Tibial nerve (tissue), 4 donors: ENCODE results near the gene FRMPD2.

Experiments
- CTCF ChIP-seq, 5 experiments: fragments of 200-600 bp in 3 of 5; fragments of 450-650 bp in 2 of 5; sonication (generic) in 3 of 5; IDR thresholded peaks; one replicate each; pipeline ENCODE4 v1.5.1; 2016 to 2019; ENCODE audit warnings: antibody characterized with exemption in 5 of 5, mild to moderate bottlenecking in 3 of 5, moderate library complexity in 2 of 5
- EP300 ChIP-seq, 2 donors: sonication (generic); formaldehyde crosslinking; IDR thresholded peaks; one replicate each; pipeline ENCODE4 v1.6.1; 2017; ENCODE audit warnings: antibody characterized with exemption in 2 of 2, mild to moderate bottlenecking in 1 of 2
- POLR2A ChIP-seq, 2 donors: fragments of 450-650 bp; IDR thresholded peaks; one replicate each; pipeline ENCODE4 v1.6.1; 2017; ENCODE audit warnings: antibody characterized with exemption in 2 of 2, mild to moderate bottlenecking in 2 of 2, moderate library complexity in 2 of 2

- TF ChIP-seq CTCF (IDR thresholded peaks at IDR 0.05) (no peak), EP300 (IDR thresholded peaks at IDR 0.05) (no peak), POLR2A (IDR thresholded peaks at IDR 0.05) (no peak)
Observed at GRCh38 chr10:48231699-48232315, 42.7 kb downstream of the FRMPD2 start.
